KMS-11 (cell line): ENCODE results near the gene PRKCH.

Source experiments
- H2AFZ ChIP-seq: fragments of 200-600 bp; sonication (generic); 2 replicates; pipeline ENCODE4 v1.6.1; 2016; ENCODE audit warnings: antibody characterized with exemption, mixed run types, low read depth
- H3K27ac ChIP-seq: fragments of 200-600 bp; sonication (generic); 2 replicates; pipeline ENCODE4 v1.6.1; 2016; ENCODE audit warnings: mild to moderate bottlenecking, mixed run types
- H3K27me3 ChIP-seq: fragments of 200-600 bp; sonication (generic); 2 replicates; pipeline ENCODE4 v1.6.1; 2017; ENCODE audit warnings: mild to moderate bottlenecking, low read depth, mixed run types, moderate library complexity; ENCODE audit not compliant: insufficient read depth
- H3K36me3 ChIP-seq: fragments of 200-600 bp; sonication (generic); 2 replicates; pipeline ENCODE4 v1.6.1; 2017; ENCODE audit warnings: mild to moderate bottlenecking, mixed run types; ENCODE audit not compliant: insufficient read depth
- H3K4me1 ChIP-seq: fragments of 200-600 bp; sonication (generic); 2 replicates; pipeline ENCODE4 v1.6.1; 2016; ENCODE audit warnings: mild to moderate bottlenecking, low read depth, mixed run types; ENCODE audit not compliant: poor library complexity, severe bottlenecking
- H3K4me2 ChIP-seq: fragments of 200-600 bp; sonication (generic); 2 replicates; pipeline ENCODE4 v1.7.0; 2016; ENCODE audit warnings: mild to moderate bottlenecking, mixed run types
- H3K4me3 ChIP-seq: fragments of 200-600 bp; sonication (generic); IDR thresholded peaks from 2 replicates; pipeline ENCODE4 v1.6.1; 2017; ENCODE audit warnings: low read depth, low read length, mixed read lengths; ENCODE audit not compliant: insufficient read depth
- H3K79me2 ChIP-seq: fragments of 200-600 bp; sonication (generic); 2 replicates; pipeline ENCODE4 v1.6.1; 2016; ENCODE audit warnings: low read depth, mixed run types; ENCODE audit not compliant: insufficient read depth
- H3K9ac ChIP-seq: fragments of 200-600 bp; sonication (generic); 2 replicates; pipeline ENCODE4 v1.6.1; 2016; ENCODE audit warnings: mild to moderate bottlenecking, mixed run types
- H4K20me1 ChIP-seq: fragments of 200-600 bp; sonication (generic); 2 replicates; pipeline ENCODE4 v1.6.1; 2016; ENCODE audit warnings: mild to moderate bottlenecking, mixed run types; ENCODE audit not compliant: insufficient read depth
- CTCF ChIP-seq: fragments of 200-600 bp; sonication (generic); conservative IDR thresholded peaks from 2 replicates; pipeline ENCODE4 v1.6.1; 2017; ENCODE audit warnings: low read depth, mild to moderate bottlenecking, antibody characterized with exemption, low read length, moderate library complexity, mixed read lengths

PRKCH gene

GRCh38 chr14:61475316-61475715 lies 153.9 kb downstream of the PRKCH start:
- no peak overlapping the region for H3K27ac ChIP-seq
- H3K4me1 ChIP-seq, result no peaks in the 10 kb centered on the region
- H4K20me1 ChIP-seq, result no peaks in the 10 kb centered on the region
- no peak overlapping the region for H3K4me3 ChIP-seq
- no peaks in the 10 kb centered on the region for H3K79me2 ChIP-seq
- no peak overlapping the region for H2AFZ ChIP-seq
- H3K27me3 ChIP-seq, result no peaks in the 10 kb centered on the region
- TF ChIP-seq CTCF, result peak; percentile 67
- H3K4me2 ChIP-seq, result no peak overlapping the region
- no peaks in the 10 kb centered on the region for H3K36me3 ChIP-seq
- no peak overlapping the region for H3K9ac ChIP-seq

- Histone ChIP-seq H3K27me3 (no peaks in the 10 kb centered on the region), H3K9ac (no peak overlapping the region), H3K4me3 (no peak overlapping the region), H4K20me1 (no peaks in the 10 kb centered on the region), H2AFZ (no peak overlapping the region), H3K4me2 (no peak overlapping the region), H3K36me3 (no peaks in the 10 kb centered on the region), H3K79me2 (no peaks in the 10 kb centered on the region), H3K4me1 (no peaks in the 10 kb centered on the region), H3K27ac (no peak overlapping the region)
- no peak for TF ChIP-seq CTCF
Measured at GRCh38 chr14:61476105-61476753, 154.8 kb downstream of the PRKCH start.

GRCh38 chr14:61476754-61477410 lies 155.5 kb downstream of the PRKCH start:
- H3K27ac ChIP-seq, result no peak overlapping the region
- no peaks in the 10 kb centered on the region for H3K27me3 ChIP-seq
- H3K79me2 ChIP-seq, result no peaks in the 10 kb centered on the region
- no peak overlapping the region for H2AFZ ChIP-seq
- no peak overlapping the region for H3K4me3 ChIP-seq
- H3K4me2 ChIP-seq, result no peak overlapping the region
- H3K4me1 ChIP-seq, result no peaks in the 10 kb centered on the region
- TF ChIP-seq CTCF, result no peak
- no peaks in the 10 kb centered on the region for H3K36me3 ChIP-seq
- no peaks in the 10 kb centered on the region for H4K20me1 ChIP-seq
- no peak overlapping the region for H3K9ac ChIP-seq

- H3K9ac ChIP-seq, result no peak overlapping the region
- no peaks in the 10 kb centered on the region for H3K36me3 ChIP-seq
- no peak overlapping the region for H3K4me3 ChIP-seq
- no peaks in the 10 kb centered on the region for H3K4me1 ChIP-seq
- no peaks in the 10 kb centered on the region for H4K20me1 ChIP-seq
- H3K79me2 ChIP-seq, result no peaks in the 10 kb centered on the region
- H3K4me2 ChIP-seq, result no peak overlapping the region
- TF ChIP-seq CTCF, result no peak
- H3K27me3 ChIP-seq, result no peaks in the 10 kb centered on the region
- no peak overlapping the region for H3K27ac ChIP-seq
- no peak overlapping the region for H2AFZ ChIP-seq
Measured at GRCh38 chr14:61477712-61478462, 156.5 kb downstream of the PRKCH start.
